HG02642 (cell line): ENCODE results near the gene LRRC26.

Experiments used
- ATAC-seq: cut with Tn5 transposase; IDR thresholded peaks from one replicate; pipeline ENCODE4 v1.9.1; 2021; ENCODE audit warnings: mild to moderate bottlenecking; ENCODE audit not compliant: unreplicated experiment, poor library complexity

The LRRC26 gene

DNA sequence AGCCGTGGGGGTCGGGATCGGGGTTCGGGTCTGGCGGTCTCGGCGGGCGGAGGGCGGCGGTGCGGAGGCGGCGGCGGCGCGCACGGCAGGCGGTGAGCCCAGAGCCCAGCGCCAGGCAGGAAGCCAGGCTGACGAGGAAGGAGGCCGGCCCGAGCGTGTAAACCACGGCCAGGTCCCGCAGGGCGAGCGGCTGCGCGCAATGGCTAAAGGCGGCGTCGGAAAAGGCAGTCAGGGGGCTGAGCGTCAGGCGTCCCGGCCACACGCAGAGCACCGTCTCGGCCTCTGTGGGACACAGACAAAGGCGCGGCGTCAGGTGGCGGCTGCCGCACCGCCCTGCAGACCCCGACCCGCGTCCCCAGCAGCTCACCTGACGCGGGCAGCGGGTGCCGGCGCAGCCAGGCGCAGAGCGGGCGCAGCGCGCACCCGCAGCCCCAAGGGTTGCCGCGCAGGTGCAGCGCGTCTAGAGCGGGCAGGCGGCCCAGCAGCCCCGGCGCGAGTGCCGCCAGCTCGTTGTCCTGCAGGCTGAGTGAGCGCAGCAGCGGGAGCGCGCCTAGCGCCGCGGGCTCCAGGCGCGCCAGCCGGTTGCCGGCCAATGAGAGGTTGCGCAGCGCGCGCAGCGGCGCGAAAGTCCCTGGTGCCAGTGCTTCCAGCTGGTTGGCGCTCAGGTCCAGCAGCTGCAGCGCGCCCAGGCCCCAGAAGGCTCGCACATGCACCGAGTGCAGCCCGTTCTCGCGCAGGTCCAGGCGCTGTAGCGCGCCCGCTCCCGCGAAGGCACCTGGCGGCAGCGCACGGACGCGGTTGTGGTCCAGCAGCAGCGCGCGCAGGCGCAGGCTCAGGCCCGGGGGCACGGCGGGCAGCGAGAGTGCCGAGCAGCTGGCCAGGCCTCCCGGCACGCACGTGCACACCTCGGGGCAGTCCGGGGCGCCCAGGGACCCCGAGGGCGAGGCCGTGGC lies 671 bp downstream of the LRRC26 start:
- no peak for ATAC-seq

DNA sequence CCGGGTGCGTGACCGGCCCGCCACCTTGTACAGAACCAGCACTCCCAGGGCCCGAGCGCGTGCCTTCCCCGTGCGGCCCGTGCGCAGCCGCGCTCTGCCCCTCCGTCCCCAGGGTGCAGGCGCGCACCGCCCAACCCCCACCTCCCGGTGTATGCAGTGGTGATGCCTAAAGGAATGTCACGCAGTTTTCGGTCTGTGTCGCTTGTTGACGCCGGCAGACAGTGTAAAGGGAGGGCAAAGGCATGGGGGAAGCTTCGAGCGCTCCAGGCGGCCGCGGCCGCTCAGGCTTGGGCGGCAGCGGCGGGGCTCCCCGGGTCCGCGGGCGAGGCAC lies 1.3 kb downstream of the LRRC26 start:
- ATAC-seq, result no peak

DNA sequence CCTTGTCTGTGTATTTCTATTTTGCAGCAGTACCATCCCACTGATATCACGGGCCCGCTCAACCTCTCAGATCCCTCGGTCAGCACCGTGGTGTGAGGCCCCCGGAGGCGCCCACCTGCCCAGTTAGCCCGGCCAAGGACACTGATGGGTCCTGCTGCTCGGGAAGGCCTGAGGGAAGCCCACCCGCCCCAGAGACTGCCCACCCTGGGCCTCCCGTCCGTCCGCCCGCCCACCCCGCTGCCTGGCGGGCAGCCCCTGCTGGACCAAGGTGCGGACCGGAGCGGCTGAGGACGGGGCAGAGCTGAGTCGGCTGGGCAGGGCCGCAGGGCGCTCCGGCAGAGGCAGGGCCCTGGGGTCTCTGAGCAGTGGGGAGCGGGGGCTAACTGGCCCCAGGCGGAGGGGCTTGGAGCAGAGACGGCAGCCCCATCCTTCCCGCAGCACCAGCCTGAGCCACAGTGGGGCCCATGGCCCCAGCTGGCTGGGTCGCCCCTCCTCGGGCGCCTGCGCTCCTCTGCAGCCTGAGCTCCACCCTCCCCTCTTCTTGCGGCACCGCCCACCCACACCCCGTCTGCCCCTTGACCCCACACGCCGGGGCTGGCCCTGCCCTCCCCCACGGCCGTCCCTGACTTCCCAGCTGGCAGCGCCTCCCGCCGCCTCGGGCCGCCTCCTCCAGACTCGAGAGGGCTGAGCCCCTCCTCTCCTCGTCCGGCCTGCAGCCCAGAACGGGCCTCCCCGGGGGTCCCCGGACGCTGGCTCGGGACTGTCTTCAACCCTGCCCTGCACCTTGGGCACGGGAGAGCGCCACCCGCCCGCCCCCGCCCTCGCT lies 1.9 kb downstream of the LRRC26 start:
- no peak for ATAC-seq

DNA sequence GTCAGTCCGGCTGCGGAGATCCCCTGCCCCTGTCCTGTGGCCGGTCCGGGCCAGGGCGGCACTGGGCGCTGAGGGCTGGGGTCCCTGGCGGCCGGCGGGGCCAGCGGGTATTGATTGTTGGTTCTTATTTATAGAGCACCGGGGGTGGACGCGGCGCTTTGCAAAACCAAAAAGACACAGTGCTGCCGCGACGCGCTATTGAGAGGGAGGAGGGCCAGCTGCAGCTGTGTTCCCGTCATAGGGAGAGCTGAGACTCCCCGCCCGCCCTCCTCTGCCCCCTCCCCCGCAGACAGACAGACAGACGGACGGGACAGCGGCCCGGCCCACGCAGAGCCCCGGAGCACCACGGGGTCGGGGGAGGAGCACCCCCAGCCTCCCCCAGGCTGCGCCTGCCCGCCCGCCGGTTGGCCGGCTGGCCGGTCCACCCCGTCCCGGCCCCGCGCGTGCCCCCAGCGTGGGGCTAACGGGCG lies 2.5 kb downstream of the LRRC26 start:
- ATAC-seq, result no peak

DNA sequence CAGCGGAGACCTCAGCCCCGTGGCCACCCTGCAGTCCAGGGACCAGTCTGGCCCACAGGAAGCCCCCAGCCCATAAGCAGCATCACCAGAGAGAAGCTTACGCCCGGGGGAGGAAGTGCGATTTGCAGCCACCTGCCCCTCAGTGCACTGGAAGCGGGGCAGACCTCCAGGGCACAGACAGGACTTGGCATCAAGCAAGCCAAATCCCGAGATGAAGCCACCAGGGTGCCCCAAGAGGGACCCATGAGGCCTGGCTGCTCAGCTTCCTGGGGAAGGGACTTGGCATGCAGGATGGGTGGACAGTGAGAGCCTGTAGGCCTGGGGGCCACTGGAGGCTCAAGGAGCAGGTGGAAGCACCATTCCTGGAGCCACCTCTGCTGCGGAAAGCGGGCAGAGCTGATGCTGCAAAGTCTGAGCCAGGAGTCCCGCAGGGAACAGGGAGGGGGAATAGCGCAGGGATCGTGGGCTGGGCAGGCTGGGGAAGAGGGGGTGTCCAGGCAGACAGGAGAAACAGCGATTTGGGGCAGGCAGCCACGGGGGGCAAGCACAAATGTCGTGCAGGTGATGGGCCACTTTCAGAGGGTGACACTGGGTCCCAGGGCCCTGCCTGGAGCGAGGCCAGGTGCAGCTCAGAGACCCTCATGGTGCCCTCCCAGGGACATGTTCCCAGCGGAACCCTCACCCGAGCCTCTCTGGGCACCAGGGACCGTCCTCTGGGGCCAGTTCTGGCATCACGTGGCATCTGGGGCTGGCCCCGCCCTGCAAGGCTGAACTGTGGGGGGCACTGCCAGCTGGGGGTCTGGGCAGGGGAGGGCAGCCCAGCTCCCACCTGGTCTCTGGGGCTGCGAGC lies 3.2 kb downstream of the LRRC26 start:
- no peak for ATAC-seq

DNA sequence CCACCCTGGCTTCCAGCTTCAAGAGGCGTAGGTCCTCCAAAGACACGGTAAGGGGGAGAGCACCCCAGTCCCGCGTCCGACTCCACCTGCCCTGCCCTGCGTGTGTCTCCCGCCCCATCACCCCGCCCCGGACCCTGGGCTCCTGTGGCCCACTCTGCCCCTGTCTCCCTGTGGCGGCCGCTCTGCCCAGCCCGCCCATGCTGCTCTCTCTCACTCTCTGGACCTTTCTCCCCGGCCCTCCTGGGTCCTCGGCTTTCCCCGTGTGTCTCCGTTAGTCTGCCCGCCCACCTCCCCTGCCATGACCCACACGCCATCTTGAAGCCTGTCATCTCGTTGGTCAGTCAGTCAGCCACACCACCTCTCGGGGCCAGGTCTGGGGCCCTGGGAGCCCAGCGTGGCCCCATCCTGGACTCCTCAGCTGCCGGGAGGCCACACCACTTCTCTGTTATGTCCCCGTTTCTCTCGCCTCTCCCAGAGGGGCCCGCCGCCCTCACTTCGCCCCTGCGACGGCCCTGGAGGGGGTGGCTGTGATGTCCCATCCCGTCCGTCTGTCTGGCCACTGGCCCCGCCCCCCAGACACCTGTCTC lies 4.5 kb downstream of the LRRC26 start:
- no peak for ATAC-seq

DNA sequence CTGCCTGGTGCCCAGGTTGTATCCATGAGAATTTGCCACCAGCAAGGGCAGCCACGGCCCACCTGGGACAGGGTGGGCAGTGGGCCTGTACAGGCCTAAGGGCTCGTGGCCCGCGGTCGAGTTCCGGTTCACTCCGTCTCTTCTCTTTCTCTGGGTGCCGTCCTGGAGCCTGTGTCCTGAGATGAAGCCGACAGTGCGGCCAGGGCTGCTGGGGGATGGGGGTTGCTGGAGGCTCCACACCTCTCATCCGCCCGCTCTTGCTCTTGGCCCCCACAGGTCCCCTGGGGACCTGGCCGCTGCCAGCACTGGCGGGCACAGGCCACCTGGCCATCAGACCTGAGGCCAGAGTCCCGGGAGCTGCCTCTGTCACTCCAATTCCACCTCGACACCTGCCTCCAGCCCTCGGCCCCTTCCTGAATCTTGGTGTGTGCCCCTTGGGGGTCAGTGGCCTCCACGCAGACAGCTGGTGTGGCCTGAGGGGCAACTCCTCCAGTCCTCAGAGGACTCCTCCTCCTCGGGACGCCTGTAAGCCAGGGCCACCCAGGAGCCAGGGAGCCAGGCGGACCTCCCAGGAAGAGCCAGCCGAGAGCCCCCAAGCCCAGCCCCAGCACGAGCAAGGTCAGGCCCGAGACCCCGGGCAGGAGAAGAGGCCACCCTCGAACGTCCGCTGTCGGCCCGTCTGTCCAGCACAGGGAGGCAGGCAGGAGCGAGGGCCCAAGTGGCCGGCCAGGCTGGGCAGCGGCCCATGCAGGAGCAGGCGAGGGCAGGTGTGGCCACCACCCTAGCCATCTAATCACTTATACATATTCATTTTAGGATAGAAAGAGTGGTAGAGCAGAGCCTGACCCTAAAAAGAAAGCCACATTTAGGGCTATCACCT lies 5.2 kb downstream of the LRRC26 start:
- no peak for ATAC-seq

DNA sequence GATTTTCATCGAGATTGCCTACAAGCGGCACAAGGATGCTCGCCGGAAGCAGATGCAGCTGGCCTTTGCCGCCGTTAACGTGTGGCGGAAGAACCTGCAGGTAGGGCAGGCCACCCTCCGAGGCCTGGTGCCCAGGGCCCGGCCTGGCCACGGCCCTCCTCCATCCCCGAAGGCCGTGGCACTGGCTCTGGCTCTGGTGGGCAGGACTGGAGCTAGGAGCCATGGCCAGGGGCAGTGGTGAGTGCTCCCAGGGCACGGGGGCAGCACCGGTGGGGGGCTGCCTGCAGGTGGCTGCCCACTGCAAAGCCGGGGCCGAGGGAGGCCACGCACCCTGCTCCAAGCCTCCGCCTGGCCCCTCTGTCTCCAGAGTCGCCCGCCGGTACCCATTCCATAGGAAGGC lies 6.0 kb downstream of the LRRC26 start:
- ATAC-seq, result no peak

DNA sequence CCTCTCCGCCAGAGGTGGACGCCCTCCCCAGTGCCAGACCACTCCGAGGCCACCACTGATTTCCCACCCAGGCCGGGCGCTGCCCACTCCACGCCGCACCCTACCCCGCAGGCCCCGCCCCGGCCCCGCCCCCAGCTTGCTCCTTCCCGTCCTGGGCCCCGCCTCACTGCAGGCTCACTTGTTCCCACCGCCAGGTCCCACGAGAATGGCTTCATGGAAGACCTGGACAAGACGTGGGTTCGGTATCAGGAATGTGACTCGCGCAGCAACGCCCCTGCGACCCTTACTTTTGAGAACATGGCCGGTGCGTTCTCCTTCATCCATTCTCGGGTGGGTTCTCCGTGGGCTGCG lies 6.5 kb downstream of the LRRC26 start:
- no peak for ATAC-seq

DNA sequence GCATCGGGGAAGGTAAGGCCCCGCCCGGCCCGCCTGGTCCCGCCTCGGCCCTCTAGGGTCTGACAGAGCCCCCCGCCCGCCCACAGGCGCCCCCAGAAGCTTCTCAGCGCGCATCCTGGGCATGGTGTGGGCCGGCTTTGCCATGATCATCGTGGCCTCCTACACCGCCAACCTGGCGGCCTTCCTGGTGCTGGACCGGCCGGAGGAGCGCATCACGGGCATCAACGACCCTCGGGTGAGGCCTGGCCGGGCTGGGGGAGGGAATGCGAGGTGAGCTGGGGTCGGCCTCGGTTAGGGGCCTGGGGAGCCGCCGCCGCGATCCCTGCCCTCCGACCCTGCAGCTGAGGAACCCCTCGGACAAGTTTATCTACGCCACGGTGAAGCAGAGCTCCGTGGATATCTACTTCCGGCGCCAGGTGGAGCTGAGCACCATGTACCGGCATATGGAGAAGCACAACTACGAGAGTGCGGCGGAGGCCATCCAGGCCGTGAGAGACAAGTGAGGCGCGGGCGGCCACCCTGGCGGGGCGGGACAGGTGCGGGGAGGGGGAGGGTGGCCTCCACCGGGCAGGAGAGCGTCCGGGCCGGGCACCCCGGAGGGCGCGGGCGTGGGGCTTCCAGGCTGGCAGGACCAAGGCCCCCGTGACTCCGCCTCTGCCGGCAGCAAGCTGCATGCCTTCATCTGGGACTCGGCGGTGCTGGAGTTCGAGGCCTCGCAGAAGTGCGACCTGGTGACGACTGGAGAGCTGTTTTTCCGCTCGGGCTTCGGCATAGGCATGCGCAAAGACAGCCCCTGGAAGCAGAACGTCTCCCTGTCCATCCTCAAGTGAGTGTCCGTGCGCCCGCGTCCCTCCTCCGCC lies 7.1 kb downstream of the LRRC26 start:
- ATAC-seq, result no peak

DNA sequence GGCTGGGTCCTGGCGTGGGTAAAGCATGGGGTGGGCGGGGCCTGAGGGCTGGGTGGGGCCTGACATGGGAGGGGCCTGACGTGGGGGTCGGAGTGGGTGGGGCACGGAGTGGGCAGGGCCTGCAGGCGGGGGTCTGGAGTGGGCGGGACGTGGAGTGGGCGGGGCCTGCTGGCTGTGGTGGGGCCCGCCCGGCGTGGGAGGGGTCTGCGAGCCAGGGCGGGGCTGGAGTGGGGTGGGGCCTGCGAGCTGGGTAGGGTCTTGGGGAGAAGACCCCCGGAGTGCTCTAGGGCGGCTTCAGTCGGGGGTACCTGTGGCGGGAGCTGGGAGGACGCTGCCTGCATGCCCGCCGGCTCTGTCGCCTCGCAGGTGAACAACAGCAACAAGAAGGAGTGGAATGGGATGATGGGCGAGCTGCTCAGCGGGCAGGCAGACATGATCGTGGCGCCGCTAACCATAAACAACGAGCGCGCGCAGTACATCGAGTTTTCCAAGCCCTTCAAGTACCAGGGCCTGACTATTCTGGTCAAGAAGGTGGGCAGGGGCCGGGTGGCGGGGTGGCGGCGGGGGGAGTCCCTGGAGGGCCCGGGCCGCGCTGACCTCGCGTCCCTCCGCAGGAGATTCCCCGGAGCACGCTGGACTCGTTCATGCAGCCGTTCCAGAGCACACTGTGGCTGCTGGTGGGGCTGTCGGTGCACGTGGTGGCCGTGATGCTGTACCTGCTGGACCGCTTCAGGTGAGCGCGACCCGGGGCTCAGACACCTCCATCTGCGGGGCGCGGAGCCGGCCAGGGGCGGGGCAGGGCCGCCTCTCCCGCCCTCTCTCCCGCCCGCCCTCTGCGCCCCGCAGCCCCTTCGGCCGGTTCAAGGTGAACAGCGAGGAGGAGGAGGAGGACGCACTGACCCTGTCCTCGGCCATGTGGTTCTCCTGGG lies 8.0 kb downstream of the LRRC26 start:
- no peak for ATAC-seq

DNA sequence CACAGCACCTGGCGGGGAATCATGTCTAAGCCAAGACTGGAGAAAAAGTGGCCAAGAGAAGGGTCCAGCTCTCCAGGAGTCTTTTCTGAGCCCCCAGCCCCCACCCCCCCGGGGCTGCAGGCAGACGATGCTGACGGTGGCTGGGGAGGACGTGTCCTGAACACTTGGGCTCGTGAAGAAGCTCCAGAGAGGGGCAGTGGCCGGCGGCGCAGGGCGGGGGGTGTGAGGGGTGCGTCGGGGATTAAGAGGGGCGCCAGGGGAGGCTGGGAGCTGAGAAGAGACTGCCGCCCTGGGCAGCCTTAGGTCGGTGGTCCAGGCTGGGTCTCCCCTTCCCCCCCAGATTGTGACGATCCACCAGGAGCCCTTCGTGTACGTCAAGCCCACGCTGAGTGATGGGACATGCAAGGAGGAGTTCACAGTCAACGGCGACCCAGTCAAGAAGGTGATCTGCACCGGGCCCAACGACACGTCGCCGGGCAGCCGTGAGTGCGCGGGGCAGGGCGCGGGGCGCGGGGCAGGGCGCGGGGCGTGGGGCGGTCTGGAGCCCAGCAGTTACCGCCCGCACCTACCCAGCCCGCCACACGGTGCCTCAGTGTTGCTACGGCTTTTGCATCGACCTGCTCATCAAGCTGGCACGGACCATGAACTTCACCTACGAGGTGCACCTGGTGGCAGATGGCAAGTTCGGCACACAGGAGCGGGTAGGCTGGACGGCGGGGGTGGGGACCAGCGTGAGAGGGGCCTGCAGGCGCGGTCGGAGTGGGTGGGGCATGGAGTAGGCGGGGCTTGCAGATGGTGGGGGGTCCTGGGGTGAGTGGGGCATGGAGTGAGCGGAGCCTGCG lies 8.9 kb downstream of the LRRC26 start:
- ATAC-seq, result no peak

DNA sequence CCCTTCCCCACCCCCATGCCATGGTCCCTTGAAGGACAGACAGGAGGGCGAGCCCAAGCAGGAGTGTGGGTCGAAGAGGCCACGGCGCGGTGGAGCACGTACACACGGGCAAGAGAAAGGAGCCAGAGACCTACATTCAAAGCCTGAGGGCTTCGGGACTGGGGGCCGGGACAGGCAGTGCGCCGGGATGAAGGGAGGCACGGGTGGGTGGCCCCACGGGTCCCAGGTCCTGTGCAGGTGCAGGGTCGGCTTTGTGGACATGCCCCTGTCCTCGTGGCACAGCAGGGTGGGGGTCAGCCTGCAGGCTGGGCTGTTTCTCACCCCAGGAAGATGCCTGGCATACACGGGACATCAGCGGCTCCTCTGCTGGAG lies 9.8 kb downstream of the LRRC26 start:
- ATAC-seq, result no peak

DNA sequence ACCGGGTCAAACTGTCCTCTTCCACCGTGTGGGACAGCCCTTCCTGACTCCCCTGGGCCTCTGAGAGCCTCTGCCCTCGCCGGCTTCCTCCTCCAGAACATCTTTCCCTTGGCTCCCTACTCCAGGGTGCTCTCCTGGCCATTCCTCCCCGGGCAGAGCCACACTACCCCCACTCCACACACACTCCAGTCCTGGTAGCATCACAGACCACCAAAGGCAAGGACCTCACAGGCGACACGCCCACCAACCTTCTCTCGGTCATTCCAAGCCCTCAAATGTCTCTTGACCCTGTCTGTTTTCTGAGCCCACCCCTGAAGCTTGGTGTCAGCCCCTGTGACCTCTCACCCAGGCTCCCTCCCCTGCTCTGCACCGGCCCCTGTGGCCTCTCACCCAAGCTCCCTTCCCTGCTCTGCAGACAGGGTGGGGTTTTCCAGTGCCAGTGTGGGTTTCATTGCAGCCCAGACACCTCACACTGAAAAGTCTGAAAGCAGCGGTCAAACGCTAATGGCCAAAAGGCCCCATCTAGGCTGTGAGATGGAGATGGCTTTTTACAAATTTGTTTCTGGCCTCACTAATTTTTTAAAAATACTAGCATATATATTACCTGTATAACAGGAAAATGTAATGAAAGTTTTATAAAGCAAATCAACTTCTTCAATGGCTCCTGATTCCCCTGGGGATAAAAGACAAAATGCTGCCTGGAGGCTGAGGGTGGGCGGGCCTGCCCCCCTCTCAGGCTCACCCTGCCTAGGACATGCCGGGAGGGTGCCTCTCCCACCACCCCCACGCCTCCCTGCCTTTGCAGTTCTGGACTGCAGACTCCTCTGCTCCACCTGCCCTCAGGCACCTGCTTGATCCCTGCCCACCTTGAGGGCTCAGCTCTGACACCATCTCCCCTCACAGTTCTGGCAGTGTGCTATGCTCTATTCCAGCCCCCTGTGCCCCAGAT lies 10.5 kb downstream of the LRRC26 start:
- no peak for ATAC-seq

DNA sequence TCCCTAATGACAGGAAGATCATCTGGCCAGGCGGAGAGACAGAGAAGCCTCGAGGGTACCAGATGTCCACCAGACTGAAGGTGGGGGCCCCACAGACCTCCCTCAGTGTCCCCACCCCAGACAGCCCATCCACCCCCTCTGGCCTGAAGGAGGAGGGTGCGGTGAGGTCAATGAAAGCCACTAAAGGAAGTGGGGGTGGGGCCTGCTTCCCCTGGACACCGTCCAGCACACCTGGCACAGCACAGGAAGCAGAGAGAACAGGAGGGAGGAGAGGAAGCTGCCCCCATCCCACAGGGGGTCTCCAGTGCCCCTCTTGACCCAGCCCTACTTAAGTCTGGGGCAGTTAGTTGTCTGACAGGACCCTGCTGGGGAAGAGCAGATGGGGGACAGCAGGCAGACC lies 11.2 kb downstream of the LRRC26 start:
- no peak for ATAC-seq
